WTC11 (cell line): ENCODE data around the gene KDM2A.

Experiments used
- CTCF ChIP-seq: fragments of 200-600 bp; IDR thresholded peaks from 2 replicates; pipeline ENCODE4 v1.8.0; 2022; ENCODE audit warnings: antibody characterized with exemption
- GABPB1 ChIP-seq: sonication (generic); formaldehyde crosslinking; IDR thresholded peaks from 2 replicates; pipeline ENCODE4 v1.8.1; 2023; ENCODE audit warnings: mild to moderate bottlenecking, missing genetic modification reagents
- JUN ChIP-seq: sonication (generic); formaldehyde crosslinking; IDR thresholded peaks from 2 replicates; pipeline ENCODE4 v1.8.0; 2023; ENCODE audit warnings: mild to moderate bottlenecking, missing genetic modification reagents
- TP53 ChIP-seq: sonication (generic); formaldehyde crosslinking; IDR thresholded peaks from 2 replicates; pipeline ENCODE4 v1.8.1; 2023; ENCODE audit warnings: mild to moderate bottlenecking, missing genetic modification reagents

GRCh38 chr11:67290801-67291200 lies 171.7 kb downstream of the KDM2A start:
- no peak for TF ChIP-seq TP53 (CRISPR knock-in tag)
- TF ChIP-seq CTCF, result no peak
- TF ChIP-seq JUN (CRISPR knock-in tag), result no peak
- no peak for TF ChIP-seq GABPB1 (CRISPR knock-in tag)
